ENCODE data around the gene CA12. TPM values are rescaled to one million over a fixed set of nuclear protein-coding genes. Genes with fewer than 3 reads are reported as not detected.
A peak's percentile ranks its signal among the peaks of the same experiment; 100 is the strongest.

Gene CA12
- total RNA-seq, 1 experiment from 2014 or later, result 0.45 TPM

GRCh38 chr15:63358241-63359029, 23.2 kb downstream of the CA12 start:
- DNase-seq (ENCODE audit: low spot score), result no peak

DNA sequence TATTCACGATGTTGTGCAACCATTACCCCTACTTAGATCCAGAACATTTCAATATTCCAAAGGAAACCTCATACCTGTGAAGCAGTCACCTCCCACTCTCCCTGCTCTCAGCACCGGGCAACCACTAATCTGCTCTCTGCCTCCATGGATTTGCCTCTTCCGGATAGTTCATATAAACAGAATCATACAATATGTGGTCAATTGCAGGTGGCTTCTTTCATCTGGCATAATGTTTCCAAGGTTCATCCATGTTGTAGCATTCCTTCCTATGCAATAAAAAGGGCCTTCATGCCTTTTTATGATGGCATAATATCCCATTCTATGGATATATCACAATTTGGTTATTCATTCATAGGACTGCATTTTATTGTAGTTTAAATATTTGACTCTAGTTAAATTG, 23.9 kb downstream of the CA12 start:
- DNase-seq (ENCODE audit: low spot score), result no peak

DNA sequence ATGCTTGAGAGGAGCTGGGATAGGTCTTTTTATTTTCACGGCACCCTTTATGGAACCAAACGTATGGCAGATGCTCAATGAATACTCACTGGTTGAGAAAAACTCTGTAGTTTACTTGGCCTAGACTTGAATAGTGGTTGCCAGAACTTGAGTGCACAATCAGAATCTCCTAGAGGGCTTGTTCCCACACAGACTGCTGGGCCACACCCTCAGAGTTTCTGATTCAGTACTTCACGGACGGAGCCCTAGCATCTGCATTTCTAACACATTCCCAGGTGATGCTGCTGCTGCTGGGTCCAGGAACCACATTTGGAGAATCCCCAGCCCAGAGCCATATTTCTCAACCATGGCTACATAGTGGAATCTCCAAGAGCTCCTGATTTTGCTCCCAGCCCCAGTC, 24.6 kb downstream of the CA12 start:
- DNase-seq (ENCODE audit: low spot score), result no peak

- no peak for DNase-seq (ENCODE audit: low spot score)
These were observed 26.6 kb downstream of the CA12 start for GRCh38 chr15:63354821-63355650.

DNA sequence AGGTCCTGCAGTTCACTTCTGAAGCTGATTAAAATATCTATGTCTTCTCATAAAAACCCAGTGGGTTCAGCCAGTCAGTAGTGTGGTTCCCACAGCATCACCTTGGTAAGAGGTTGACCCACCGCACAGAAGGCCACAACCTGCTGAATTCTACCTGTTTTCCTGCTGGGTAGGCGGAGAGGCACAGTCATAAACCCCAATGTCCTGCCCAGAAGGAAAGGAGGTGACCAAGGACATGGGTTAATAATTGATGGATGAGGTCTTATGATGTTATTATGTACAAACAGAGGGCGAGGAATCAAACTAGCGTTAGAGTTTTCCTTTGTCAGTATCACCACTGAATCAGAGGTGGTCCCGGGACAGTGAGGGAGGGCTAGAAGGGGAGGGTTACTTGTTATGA, 27.8 kb downstream of the CA12 start:
- DNase-seq (ENCODE audit: low spot score), result no peak

DNA sequence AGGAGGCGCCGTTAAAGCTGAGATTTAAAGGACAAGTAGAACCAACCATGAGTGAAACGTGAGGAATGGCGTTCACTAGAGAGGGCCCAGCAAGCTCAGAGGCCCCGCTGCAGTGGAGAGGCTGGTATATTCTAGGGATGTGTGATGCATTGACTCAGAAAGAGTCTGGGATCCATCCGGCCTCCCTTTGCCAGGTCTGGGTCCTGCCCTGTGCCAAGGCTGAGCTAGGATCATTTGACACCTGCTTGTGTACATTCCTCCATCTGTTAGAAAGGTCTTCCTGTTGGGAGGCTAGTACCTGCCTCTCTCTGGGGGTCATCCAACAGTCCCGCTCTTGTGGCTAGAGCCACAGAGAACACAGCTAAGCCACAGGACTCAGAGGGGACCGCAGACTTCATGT, 28.4 kb downstream of the CA12 start:
- no peak for DNase-seq (ENCODE audit: low spot score)

DNA sequence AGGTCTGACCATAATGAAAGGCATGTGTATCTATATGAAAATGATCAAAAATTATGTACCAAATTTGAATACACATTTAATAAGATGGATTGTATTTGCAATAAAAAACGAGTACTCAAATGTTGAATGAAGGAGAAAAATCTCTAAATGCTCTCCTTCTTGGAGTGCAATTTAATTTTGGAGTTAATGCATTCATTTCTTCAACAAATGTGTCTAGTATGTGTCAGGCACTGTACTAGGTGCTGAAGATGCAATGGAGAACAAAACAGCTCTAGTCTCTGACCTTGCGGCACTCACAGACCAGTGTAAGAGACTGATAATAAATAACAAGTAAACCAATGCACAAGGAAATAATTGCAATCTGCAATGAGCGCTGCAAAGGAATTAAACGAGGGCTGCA, 28.8 kb downstream of the CA12 start:
- DNase-seq (ENCODE audit: low spot score), result no peak

DNA sequence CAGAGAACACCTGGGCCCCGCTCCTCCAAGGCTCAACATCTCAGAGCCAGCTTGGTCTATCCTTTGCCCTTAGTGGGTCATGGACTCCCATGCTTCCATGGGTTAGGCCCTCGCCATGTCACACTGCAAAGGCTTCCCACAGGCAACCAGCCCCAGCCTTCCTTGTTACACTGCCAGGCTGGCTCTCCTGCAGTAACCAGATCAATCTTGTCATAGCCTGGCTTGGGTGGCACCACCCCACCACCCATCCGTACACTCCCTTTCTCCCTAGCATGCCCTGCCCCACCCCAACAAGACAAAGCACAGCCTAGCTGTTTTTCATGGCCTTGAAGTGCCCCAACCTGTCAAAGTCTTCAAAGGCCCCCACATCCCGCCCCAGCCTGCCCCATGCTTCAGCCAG, 30.5 kb downstream of the CA12 start:
- no peak for DNase-seq (ENCODE audit: low spot score)

GRCh38 chr15:63350178-63350621, 31.4 kb downstream of the CA12 start:
- no peak for DNase-seq (ENCODE audit: low spot score)

DNA sequence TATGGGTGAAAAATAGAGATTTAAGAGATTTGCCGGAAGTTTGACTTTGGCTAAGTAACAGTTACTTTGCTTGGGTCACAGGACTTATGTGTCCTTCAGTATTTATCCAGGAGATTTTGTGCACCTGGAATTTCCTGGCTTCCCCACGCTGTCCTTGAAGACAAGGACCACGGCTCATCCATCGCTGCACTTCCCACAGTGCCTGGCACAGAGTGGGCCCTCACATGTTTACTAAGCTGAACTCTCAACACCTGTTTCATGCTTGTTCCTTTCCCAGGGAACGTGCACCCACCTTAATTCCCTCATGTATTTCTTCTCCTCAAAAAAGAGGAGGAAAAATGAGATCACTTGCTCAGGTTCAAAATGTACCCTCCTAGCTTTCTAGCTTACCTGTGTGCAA, 32.0 kb downstream of the CA12 start:
- no peak for DNase-seq (ENCODE audit: low spot score)

DNA sequence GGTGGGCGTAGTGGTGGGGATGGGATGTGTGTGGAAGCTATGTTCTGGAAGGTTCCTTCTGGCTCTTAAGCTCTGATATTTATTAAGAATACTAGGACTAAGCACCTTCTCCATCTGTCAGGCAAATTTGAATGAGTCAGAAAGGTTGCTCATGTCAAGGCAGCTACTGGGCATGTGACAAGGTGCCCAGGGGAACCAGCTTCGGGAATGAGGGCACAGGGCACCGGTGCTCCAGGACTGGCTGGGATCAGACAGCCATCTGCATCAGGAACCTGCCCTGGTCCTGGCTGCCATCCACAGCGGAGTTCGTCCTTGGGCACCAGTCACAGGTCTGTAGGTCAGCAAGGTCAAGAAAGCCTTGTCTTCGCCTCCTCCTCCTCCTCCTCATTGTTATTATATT, 32.5 kb downstream of the CA12 start:
- no peak for DNase-seq (ENCODE audit: low spot score)

GRCh38 chr15:63348392-63348791, 33.3 kb downstream of the CA12 start:
- peak; percentile 62 for DNase-seq (ENCODE audit: low spot score)

GRCh38 chr15:63347074-63347857, 34.4 kb downstream of the CA12 start:
- no peak for DNase-seq (ENCODE audit: low spot score)

GRCh38 chr15:63345391-63345752, 36.3 kb downstream of the CA12 start:
- DNase-seq (ENCODE audit: low spot score), result no peak

- DNase-seq (ENCODE audit: low spot score), result peak; percentile 39
These were observed 36.8 kb downstream of the CA12 start for GRCh38 chr15:63344731-63345390.

GRCh38 chr15:63342996-63343562, 38.6 kb downstream of the CA12 start:
- peak; percentile 32 for DNase-seq (ENCODE audit: low spot score)

DNA sequence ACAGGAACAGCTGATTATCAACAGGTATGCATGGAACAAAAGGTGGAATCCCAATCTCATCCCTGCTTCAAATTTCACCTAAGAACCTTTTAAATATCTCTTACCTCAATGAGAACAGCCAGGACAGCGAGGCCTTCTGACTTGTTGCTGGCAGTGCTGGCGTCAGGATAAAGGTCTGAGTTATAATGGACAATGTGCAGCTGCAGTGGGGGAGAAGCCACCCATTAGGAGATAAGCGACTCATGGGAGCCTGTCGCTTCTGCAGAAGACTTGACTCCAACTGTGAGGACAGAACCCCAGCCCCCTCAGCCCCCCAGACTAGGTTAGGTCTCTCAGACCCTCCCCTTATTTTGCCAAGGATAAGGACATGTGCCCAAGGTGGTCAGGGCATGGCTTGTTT, 39.7 kb downstream of the CA12 start:
- no peak for DNase-seq (ENCODE audit: low spot score)

DNA sequence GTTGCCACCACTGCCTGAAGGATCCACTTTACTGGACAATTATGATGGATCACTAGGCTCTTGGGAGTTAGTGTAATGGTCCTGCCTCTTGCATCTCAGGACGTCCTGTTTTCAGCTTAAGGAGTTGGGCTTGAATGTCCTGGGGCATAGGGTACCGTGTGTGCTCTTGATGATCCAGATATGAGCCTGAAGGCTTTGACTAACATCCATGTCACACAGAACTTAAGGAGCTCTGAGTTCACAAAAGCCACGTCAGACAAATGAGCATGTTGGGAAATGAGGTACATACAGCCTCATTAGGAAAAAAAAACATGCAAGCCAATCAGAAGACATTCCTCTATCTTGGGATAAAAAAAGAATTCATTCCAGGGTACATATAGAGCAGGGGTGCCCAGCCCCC, 40.8 kb downstream of the CA12 start:
- no peak for DNase-seq (ENCODE audit: low spot score)

- DNase-seq (ENCODE audit: low spot score), result no peak
These were observed 41.3 kb downstream of the CA12 start for GRCh38 chr15:63340353-63340752.

DNA sequence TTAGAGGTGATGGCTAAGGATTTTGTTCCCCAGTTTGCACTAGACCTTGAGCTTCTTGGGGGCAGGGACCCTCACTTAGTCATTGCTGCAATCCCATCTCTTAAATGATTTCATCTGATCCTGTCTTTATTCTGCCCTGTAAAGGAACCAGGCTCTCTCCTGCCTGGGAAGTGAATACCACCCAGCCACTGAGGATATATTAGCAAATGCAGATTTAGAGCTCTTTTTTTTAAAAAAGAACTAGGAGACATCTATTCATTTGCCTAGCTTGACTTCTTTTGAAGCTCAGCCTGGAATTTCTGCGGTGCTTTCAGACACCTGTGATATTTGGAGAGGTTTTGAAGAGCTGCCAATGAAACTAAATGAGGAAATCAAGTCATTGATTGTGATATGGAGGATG, 41.8 kb downstream of the CA12 start:
- no peak for DNase-seq (ENCODE audit: low spot score)

- no peak for DNase-seq (ENCODE audit: low spot score)
These were observed 42.5 kb downstream of the CA12 start for GRCh38 chr15:63339006-63339766.

Measured in A172 (cell line).